Activated naive CD8-positive, alpha-beta T cell treated with anti-CD3 and anti-CD28 coated beads for 36 hours (primary cell): ENCODE results near the gene HOXA7. TPM values are rescaled to one million over a fixed set of nuclear protein-coding genes. Genes with fewer than 3 reads are reported as not detected.

Source experiments
- DNase-seq: peaks from one replicate; pipeline ENCODE4 v3.0.0; 2021
- H3K27ac Mint-ChIP-seq: one replicate; pipeline ENCODE4 v1.8.0; 2022; ENCODE audit warnings: mild to moderate bottlenecking, moderate library complexity, mixed read lengths
- H3K27me3 Mint-ChIP-seq: one replicate; pipeline ENCODE4 v1.8.0; 2022; ENCODE audit warnings: mild to moderate bottlenecking, mixed read lengths
- H3K36me3 Mint-ChIP-seq: one replicate; pipeline ENCODE4 v1.8.0; 2021; ENCODE audit warnings: mild to moderate bottlenecking, mixed read lengths
- H3K4me1 Mint-ChIP-seq: one replicate; pipeline ENCODE4 v1.8.0; 2021; ENCODE audit warnings: mixed read lengths
- H3K4me3 Mint-ChIP-seq: one replicate; pipeline ENCODE4 v1.8.0; 2022; ENCODE audit warnings: mild to moderate bottlenecking, moderate library complexity, mixed read lengths
- H3K9me3 Mint-ChIP-seq: one replicate; pipeline ENCODE4 v1.8.0; 2022; ENCODE audit warnings: mixed read lengths
- total RNA-seq, 2 experiments: library from RNA; stranded (reverse); gene quantifications; one replicate each; pipeline ENCODE4 v1.2.3, GENCODE V29; 2021

Gene HOXA7
- total RNA-seq, 2 experiments from 2014 or later, result not detected

DNA sequence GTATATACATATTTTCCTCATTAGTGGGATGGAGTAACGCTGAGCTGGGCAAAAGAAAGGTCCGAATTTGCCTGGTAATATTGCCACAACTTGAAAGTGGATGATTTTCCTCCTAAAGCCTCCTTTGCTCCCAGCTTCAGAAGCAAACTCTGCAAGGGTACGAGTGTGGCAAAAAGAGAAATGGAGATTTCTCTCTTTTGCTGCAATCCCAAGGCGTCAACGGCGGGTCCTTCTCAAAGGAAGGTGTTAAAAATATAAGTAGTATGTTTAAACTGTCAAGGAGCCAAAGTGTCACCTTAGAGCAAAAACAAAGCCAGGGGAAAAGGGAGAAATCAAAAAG, 41.6 kb downstream of the HOXA7 start:
- Mint-ChIP-seq H3K27ac (no peak overlapping the region), H3K9me3 (no peaks in the 10 kb centered on the region), H3K36me3 (no peaks in the 10 kb centered on the region), H3K4me3 (no peak overlapping the region), H3K4me1 (no peaks in the 10 kb centered on the region), H3K27me3 (peaks cover 6% of the 10 kb centered on the region)
- no peak for DNase-seq

GRCh38 chr7:27113991-27114769, 42.3 kb downstream of the HOXA7 start:
- Mint-ChIP-seq H3K36me3 (no peaks in the 10 kb centered on the region), H3K4me3 (no peak overlapping the region), H3K27ac (no peak overlapping the region), H3K4me1 (no peaks in the 10 kb centered on the region), H3K9me3 (no peaks in the 10 kb centered on the region), H3K27me3 (peaks cover 6% of the 10 kb centered on the region)
- DNase-seq, result no peak

GRCh38 chr7:27112955-27113949, 43.2 kb downstream of the HOXA7 start:
- DNase-seq, result no peak
- Mint-ChIP-seq H3K4me1 (no peaks in the 10 kb centered on the region), H3K36me3 (no peaks in the 10 kb centered on the region), H3K27me3 (peaks cover 6% of the 10 kb centered on the region), H3K4me3 (no peak overlapping the region), H3K27ac (no peak overlapping the region), H3K9me3 (no peaks in the 10 kb centered on the region)

DNA sequence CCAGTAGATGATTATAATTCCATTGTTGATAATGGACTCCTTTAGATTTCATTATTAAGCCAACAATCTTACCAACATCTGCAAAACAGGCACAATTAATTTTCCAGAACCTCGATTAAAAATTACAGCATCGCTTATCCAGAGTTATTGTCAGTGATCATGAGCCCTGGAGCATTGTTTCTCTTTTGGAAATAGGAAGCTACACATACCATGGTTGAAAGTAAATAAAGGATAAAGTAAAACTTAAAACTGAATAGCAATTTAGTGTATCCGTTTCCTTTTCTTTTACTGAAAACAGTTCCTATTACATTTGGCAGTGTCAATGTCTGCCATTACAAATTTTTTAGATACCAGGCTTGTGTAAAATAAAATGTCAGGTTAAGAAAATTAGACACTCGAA, 44.1 kb downstream of the HOXA7 start:
- Mint-ChIP-seq H3K4me3 (no peak overlapping the region), H3K4me1 (no peaks in the 10 kb centered on the region), H3K27ac (no peak overlapping the region), H3K27me3 (peaks cover 2% of the 10 kb centered on the region), H3K9me3 (no peaks in the 10 kb centered on the region), H3K36me3 (no peaks in the 10 kb centered on the region)
- DNase-seq, result no peak

GRCh38 chr7:27111751-27112277, 44.7 kb downstream of the HOXA7 start:
- no peak overlapping the region for H3K4me3 Mint-ChIP-seq
- DNase-seq, result no peak
- H3K27ac Mint-ChIP-seq, result no peak overlapping the region
- H3K27me3 Mint-ChIP-seq, result peaks cover 2% of the 10 kb centered on the region
- no peaks in the 10 kb centered on the region for H3K4me1 Mint-ChIP-seq
- H3K36me3 Mint-ChIP-seq, result no peaks in the 10 kb centered on the region
- H3K9me3 Mint-ChIP-seq, result no peaks in the 10 kb centered on the region

DNA sequence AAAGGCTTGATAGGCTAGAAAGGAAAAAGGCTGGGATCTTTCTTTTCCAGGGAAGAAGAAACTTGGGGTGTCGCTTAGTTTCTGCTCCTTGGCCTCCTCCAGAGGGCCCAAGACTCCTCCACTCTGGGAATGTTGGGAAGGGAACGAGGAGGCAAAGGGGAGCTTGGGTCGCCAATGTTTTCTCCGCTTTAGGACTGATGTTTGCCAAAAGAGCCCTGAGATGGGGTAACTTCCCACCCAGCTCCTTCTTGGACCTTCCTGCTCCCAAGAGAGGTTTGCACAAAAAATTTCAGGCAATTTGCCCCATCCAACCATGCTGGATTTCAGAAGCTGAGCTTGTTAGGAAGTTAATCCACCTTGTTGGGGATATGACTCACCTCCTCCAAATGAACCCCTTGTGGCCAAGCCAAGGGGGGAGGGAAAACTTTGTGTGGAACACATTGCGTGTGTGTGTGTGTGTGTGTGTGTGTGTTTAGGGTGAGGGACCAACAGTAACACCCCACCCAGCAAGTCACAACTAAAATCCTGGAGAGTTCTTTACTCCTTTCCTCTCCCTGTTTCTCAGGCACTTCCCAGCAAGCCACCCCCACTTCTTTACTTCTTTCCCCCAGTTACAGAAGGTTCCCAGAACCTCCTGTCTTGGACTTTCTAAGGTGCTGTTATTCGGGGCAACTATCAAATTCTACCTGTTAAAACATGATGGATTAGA, 45.3 kb downstream of the HOXA7 start:
- no peak overlapping the region for H3K27ac Mint-ChIP-seq
- DNase-seq, result no peak
- no peaks in the 10 kb centered on the region for H3K4me1 Mint-ChIP-seq
- H3K27me3 Mint-ChIP-seq, result peaks cover 3% of the 10 kb centered on the region
- no peaks in the 10 kb centered on the region for H3K36me3 Mint-ChIP-seq
- no peak overlapping the region for H3K4me3 Mint-ChIP-seq
- H3K9me3 Mint-ChIP-seq, result no peaks in the 10 kb centered on the region

DNA sequence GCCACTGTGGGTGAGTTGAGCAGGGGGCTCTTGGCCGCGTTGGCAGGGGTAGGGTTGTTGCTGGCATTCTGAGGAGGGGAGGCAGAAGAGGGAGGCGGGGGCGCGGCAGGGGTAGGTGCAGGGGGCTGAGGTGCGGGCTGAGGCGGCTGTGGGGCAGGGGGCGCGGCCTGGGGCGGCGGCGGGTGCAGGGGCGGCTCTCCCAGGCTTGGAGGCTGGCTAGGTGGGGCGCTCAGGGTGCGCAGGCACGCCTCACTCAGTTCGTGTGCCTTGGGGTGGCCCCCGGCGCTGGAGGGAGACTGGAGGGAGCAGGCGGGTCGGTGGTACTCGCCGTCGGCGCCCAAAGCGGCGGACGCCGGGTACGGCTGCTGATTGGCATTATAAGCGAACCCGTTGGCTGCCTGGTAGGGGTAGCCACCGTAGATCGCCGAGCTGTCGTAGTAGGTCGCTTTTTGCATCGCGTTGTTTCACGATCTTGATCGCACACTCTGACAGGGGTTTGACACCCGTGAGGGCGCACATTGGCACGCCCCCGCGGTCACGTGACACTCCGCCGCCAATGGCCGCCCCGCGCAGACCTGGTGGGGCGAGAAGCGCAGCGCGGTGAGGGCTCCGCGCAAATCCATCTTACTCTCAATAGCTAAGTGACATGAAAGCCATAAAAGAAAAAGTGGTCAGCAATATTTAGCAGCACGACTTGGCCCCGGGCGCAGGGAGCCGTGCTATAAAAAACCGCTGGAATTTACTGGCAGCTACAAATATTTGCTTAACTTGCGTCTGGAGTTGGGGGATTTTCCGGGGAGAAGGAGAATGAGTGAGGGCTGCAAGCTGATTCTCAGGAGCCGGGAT, 46.1 kb downstream of the HOXA7 start:
- Mint-ChIP-seq H3K27ac (no peak overlapping the region), H3K4me1 (no peaks in the 10 kb centered on the region), H3K27me3 (peaks cover 11% of the 10 kb centered on the region), H3K4me3 (no peak overlapping the region), H3K9me3 (no peaks in the 10 kb centered on the region), H3K36me3 (no peaks in the 10 kb centered on the region)
- no peak for DNase-seq

DNA sequence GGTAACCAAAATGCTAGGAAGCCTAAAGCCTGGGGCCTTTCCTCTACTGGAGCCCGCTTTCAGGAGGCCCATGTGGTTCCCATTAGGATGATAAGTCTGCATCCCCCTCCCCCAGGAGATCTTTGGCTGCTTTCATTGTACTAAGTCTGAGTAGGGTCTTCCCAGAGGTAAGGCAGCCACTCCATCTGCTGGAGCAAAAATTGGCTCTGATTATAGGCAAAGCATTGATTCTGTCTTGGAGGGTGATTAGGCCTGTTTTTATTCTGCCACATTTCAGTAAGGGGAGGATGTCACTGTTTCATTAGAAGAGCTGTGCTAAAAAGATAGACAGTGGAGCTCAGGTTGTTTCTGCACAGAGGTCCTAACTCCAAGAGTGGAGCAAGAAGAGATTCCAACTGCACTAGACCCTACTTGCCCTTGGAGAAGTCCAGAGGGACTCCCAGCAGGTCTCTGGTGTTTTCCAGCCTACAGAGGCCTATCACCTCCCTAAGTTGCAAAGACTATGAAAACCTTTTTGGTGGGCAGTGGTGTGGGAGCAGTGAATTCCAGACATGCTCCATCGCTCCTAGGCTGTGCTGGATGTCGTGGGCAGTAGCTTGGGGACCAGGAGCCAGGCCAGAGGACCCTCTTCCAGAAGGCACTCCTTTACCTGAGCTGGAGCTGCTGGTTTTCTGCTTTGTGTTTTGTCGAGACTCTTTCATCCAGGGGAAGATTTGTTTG, 46.8 kb downstream of the HOXA7 start:
- DNase-seq, result no peak
- Mint-ChIP-seq H3K27me3 (peaks cover 19% of the 10 kb centered on the region), H3K27ac (no peak overlapping the region), H3K4me3 (no peak overlapping the region), H3K36me3 (no peaks in the 10 kb centered on the region), H3K4me1 (no peaks in the 10 kb centered on the region), H3K9me3 (no peaks in the 10 kb centered on the region)

DNA sequence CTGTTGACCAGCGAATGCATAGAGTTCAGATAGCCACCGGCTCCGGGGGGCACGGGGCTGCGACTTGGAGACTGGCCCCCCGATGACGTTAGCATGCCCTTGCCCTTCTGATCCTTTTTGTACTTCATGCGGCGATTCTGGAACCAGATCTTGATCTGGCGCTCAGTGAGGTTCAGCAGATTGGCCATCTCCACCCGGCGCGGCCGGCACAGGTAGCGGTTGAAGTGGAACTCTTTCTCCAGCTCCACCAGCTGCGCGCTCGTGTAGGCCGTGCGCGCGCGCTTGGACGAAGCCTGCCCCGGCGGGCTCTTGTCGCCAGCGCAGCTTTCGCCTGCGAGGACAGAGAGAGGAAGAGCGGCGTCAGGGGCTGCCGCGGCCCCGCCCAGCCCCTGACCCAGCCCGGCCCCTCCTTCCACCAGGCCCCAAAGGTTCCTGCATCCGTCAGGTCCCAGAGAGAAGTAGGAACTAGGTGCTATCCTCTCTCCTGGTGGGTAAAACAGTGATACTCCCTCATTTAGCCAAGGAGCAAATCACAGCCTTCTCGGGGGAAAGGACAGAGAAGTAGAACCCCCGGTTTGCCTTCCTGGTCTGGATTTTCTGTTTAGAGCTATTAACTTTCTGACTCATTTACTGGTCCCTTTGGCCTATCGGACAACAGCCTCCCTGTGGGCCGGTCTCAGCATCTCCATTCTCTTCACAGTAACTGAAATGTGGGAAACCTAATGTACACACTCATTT, 47.9 kb downstream of the HOXA7 start:
- no peaks in the 10 kb centered on the region for H3K4me1 Mint-ChIP-seq
- H3K27ac Mint-ChIP-seq, result no peak overlapping the region
- no peak overlapping the region for H3K4me3 Mint-ChIP-seq
- DNase-seq, result no peak
- no peaks in the 10 kb centered on the region for H3K36me3 Mint-ChIP-seq
- no peaks in the 10 kb centered on the region for H3K9me3 Mint-ChIP-seq
- H3K27me3 Mint-ChIP-seq, result peaks cover 30% of the 10 kb centered on the region

- Mint-ChIP-seq H3K36me3 (no peaks in the 10 kb centered on the region), H3K4me3 (no peak overlapping the region), H3K4me1 (peaks cover 4% of the 10 kb centered on the region), H3K27ac (no peak overlapping the region), H3K9me3 (no peaks in the 10 kb centered on the region), H3K27me3 (peaks cover 38% of the 10 kb centered on the region)
- DNase-seq, result no peak
Measured at GRCh38 chr7:27107391-27108381, 48.8 kb downstream of the HOXA7 start.

DNA sequence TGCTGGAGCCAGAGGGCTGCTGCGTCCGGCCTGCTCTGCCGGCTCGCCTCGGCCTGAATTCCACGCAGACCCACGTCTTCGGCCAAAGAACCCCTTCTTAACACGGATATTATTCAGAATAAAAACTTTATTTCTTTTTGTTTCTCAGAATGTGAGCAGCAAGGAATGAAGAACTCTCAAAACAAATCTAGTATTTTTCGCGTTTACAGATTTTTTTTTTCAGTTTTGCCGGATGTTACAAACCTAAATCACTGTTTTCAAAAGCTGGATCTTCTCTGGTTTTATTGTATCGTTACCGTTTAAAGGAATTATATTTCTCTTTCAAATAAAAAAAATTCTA, 49.6 kb downstream of the HOXA7 start:
- H3K27ac Mint-ChIP-seq, result no peak overlapping the region
- H3K36me3 Mint-ChIP-seq, result no peaks in the 10 kb centered on the region
- DNase-seq, result no peak
- H3K27me3 Mint-ChIP-seq, result peaks cover 47% of the 10 kb centered on the region
- H3K4me1 Mint-ChIP-seq, result peaks cover 7% of the 10 kb centered on the region
- no peak overlapping the region for H3K4me3 Mint-ChIP-seq
- no peaks in the 10 kb centered on the region for H3K9me3 Mint-ChIP-seq

DNA sequence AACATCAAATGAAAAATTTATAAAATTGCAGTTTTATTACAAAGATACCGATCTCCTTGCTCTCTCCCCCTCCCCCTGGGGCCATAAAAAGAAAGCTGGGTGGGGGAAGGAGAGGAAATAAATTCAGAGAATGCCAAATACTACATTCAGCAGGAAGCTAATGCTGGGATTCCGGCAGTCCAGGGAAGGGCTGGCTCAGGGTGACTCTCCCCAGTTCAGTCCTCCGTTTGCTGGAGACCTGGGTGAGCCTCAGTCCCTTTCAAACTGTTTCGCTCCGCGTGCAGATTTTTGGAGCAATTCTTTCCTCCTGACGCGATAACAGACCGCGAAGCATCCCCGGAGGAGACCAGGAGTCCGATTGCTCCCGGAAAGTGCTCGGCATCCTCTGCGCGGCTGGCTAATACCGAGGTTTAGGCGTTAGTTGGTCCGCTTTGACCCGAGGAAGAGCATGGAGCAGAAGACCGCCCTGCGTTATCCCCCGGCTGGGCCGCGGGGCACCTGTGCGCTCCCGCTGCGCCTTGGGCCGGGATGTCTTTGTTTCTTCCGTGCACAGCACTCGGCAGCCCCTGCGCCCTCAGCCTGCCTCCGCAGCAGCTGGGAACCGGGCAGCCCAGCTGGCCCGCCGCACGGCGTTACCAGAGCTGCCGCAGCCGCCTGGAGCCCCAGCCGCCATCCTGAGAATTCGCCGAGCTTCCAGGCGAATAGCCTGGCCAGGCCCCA, 50.1 kb downstream of the HOXA7 start:
- no peak for DNase-seq
- peaks cover 49% of the 10 kb centered on the region for H3K27me3 Mint-ChIP-seq
- peaks cover 7% of the 10 kb centered on the region for H3K4me1 Mint-ChIP-seq
- peaks cover 2% of the 10 kb centered on the region for H3K36me3 Mint-ChIP-seq
- no peak overlapping the region for H3K27ac Mint-ChIP-seq
- no peaks in the 10 kb centered on the region for H3K9me3 Mint-ChIP-seq
- H3K4me3 Mint-ChIP-seq, result no peak overlapping the region
